Left lung (tissue), 10 donors: ENCODE data around the gene TNFAIP3. TPM values are rescaled to one million over a fixed set of nuclear protein-coding genes. Genes with fewer than 3 reads are reported as not detected.
"Not testable (repeated sequence)": the region's sequence is repeated elsewhere in the genome, so short reads cannot be mapped to it uniquely, and the experiment has no call there.

Experiments
- ATAC-seq: fragments of 200-7000 bp; cut with Tn5 transposase; one replicate; pipeline ENCODE4 v1.9.1; 2020; ENCODE audit warnings: moderate library complexity
- DNase-seq, 4 donors: peaks; one replicate each; pipeline ENCODE4 v3.0.0-alpha.2; 2013 to 2020
- H3K27ac ChIP-seq, 2 donors: fragments of 200-600 bp; sonication (generic) in 1 of 2; one replicate each; pipeline versions ENCODE4 v1.5.0 to v1.8.0; 2020 to 2021
- H3K27me3 ChIP-seq, 2 donors: fragments of 200-600 bp; sonication (generic) in 1 of 2; one replicate each; pipeline versions ENCODE4 v1.5.0 to v1.8.0; 2020 to 2021
- H3K36me3 ChIP-seq, 2 donors: fragments of 200-600 bp; sonication (generic) in 1 of 2; one replicate each; pipeline versions ENCODE4 v1.5.0 to v1.8.0; 2020 to 2021
- H3K4me1 ChIP-seq, 2 donors: fragments of 200-600 bp; one replicate each; pipeline ENCODE4 v1.8.0; 2021
- H3K4me3 ChIP-seq, 2 donors: fragments of 200-600 bp; sonication (generic) in 1 of 2; one replicate each; pipeline versions ENCODE4 v1.5.0 to v1.8.0; 2020 to 2021; ENCODE audit warnings: mild to moderate bottlenecking in 1 of 2
- H3K9me3 ChIP-seq, 2 donors: fragments of 200-600 bp; sonication (generic) in 1 of 2; one replicate each; pipeline versions ENCODE4 v1.5.0 to v1.8.0; 2020 to 2021
- CTCF ChIP-seq, 2 donors: fragments of 200-600 bp; sonication (generic) in 1 of 2; IDR thresholded peaks; one replicate each; pipeline versions ENCODE4 v1.5.0 to v1.8.0; 2021; ENCODE audit warnings: antibody characterized with exemption in 2 of 2
- intact Hi-C, 2 donors: fragments of 100-400 bp; cut with DNase I; formaldehyde crosslinking; loops; one replicate each; pipeline versions ENCODE4 v1.11.2 to v1.14.2; 2022
- polyA plus RNA-seq, 6 donors: library from polyadenylated mRNA; unstranded; fragments of 120-200 nt; gene quantifications; one replicate each; pipeline ENCODE4 v1.2.1, GENCODE V29; 2013; ENCODE audit not compliant: insufficient read length in 6 of 6
- total RNA-seq, 2 donors: library from RNA; stranded (reverse); fragmentation: NEBNext Ultra II Directional; extraction: Animal tissue kit (Norgen Biotek cat#: 25700); gene quantifications; one replicate each; pipeline ENCODE4 v1.2.1, GENCODE V29; 2021
- donor health status: DM: no; HTN: yes; CAD: no.
- donor health status: DM: no; HTN: no; CAD: no.

The TNFAIP3 gene
- total and polyA plus RNA-seq, 8 donors = 14.6 to 102 (median 17.2) TPM

GRCh38 chr6:137883400-137884148 is 16.5 kb downstream of the TNFAIP3 start:
- intact Hi-C loops = no loop called here
- peak overlapping the region; percentile 22 to 70 for H3K27ac ChIP-seq
- DNase-seq (no peak), ATAC-seq (peak; percentile 59)
- no peak for TF ChIP-seq CTCF (IDR thresholded peaks at IDR 0.05)
- H3K4me3 ChIP-seq = no peak overlapping the region
- H3K27me3 ChIP-seq = no peaks in the 10 kb centered on the region
- H3K9me3 ChIP-seq = peaks cover 0 to 2% of the 10 kb centered on the region in 2 donors
- peaks cover 8 to 61% of the 10 kb centered on the region in 2 donors for H3K4me1 ChIP-seq
- peaks cover 0 to 49% of the 10 kb centered on the region in 2 donors for H3K36me3 ChIP-seq

GRCh38 chr6:137884149-137884909 is 17.3 kb downstream of the TNFAIP3 start:
- DNase-seq (no peak), ATAC-seq (no peak)
- Histone ChIP-seq H3K27me3 (no peaks in the 10 kb centered on the region), H3K36me3 (peaks cover 0 to 41% of the 10 kb centered on the region in 2 donors), H3K4me1 (peaks cover 8 to 53% of the 10 kb centered on the region in 2 donors), H3K27ac (peak overlapping the region in 1 of 2 donors; percentile 70), H3K4me3 (no peak overlapping the region), H3K9me3 (peaks cover 0 to 2% of the 10 kb centered on the region in 2 donors)
- intact Hi-C loops = no loop called here
- TF ChIP-seq CTCF (IDR thresholded peaks at IDR 0.05) = no peak

GRCh38 chr6:137884910-137885229 is 17.8 kb downstream of the TNFAIP3 start:
- ATAC-seq, H3K27ac ChIP-seq, H3K9me3 ChIP-seq, H3K27me3 ChIP-seq, H3K4me3 ChIP-seq, intact Hi-C loops, DNase-seq: not testable (repeated sequence)
- H3K4me1 ChIP-seq = peaks cover 8 to 48% of the 10 kb centered on the region in 2 donors
- H3K36me3 ChIP-seq = peaks cover 0 to 36% of the 10 kb centered on the region in 2 donors

- H3K9me3 ChIP-seq, H3K4me3 ChIP-seq, H3K27ac ChIP-seq, H3K27me3 ChIP-seq, DNase-seq, intact Hi-C loops, ATAC-seq: not testable (repeated sequence)
- Histone ChIP-seq H3K4me1 (peaks cover 8 to 34% of the 10 kb centered on the region in 2 donors), H3K36me3 (peaks cover 0 to 22% of the 10 kb centered on the region in 2 donors)
These were observed 19.2 kb downstream of the TNFAIP3 start for GRCh38 chr6:137886226-137886625.

- no peak for TF ChIP-seq CTCF (IDR thresholded peaks at IDR 0.05)
- Histone ChIP-seq H3K36me3 (no peaks in the 10 kb centered on the region), H3K4me3 (no peak overlapping the region), H3K9me3 (no peaks in the 10 kb centered on the region), H3K27me3 (no peaks in the 10 kb centered on the region), H3K4me1 (no peaks in the 10 kb centered on the region), H3K27ac (no peak overlapping the region)
- ATAC-seq = no peak
- intact Hi-C loops = no loop called here
- no peak for DNase-seq
These were observed 24.0 kb downstream of the TNFAIP3 start for GRCh38 chr6:137890983-137891537.

- Histone ChIP-seq H3K27me3 (no peaks in the 10 kb centered on the region), H3K9me3 (no peaks in the 10 kb centered on the region), H3K36me3 (no peaks in the 10 kb centered on the region), H3K27ac (no peak overlapping the region), H3K4me1 (no peaks in the 10 kb centered on the region), H3K4me3 (no peak overlapping the region)
- ATAC-seq (peak; percentile 50), DNase-seq (no peak)
- intact Hi-C loops = no loop called here
- TF ChIP-seq CTCF (IDR thresholded peaks at IDR 0.05) = no peak
These were observed 25.2 kb downstream of the TNFAIP3 start for GRCh38 chr6:137892271-137892708.
